SK-N-SH treated with all-trans-retinoic acid at 6 μM for 48 hours (cell line): ENCODE measurements around the gene DDAH1.

Experiments used
- ATAC-seq: fragments of 200-7000 bp; cut with Tn5 transposase; 3 replicates; pipeline ENCODE4 v1.9.1; 2020; ENCODE audit warnings: mild to moderate bottlenecking, moderate library complexity
- ARNTL ChIP-seq: fragments of 450-650 bp; formaldehyde crosslinking; IDR thresholded peaks from 2 replicates; pipeline ENCODE4 v1.5.0; 2020; ENCODE audit warnings: low read depth, mild to moderate bottlenecking, moderate library complexity, borderline replicate concordance
- BACH2 ChIP-seq: fragments of 250-450 bp; sonication (Bioruptor Pico); IDR thresholded peaks from 2 replicates; pipeline ENCODE4 v1.9.0; 2021; ENCODE audit warnings: mild to moderate bottlenecking, borderline replicate concordance
- CSDC2 ChIP-seq: fragments of 250-450 bp; sonication (Bioruptor Pico); IDR thresholded peaks from 2 replicates; pipeline ENCODE4 v1.5.0; 2020; ENCODE audit warnings: mild to moderate bottlenecking, moderate library complexity
- ESRRG ChIP-seq: fragments of 250-450 bp; sonication (Bioruptor Pico); IDR thresholded peaks from 2 replicates; pipeline ENCODE4 v1.6.1; 2021; ENCODE audit warnings: mild to moderate bottlenecking
- GLIS3 ChIP-seq: fragments of 250-450 bp; sonication (Bioruptor Pico); IDR thresholded peaks from 2 replicates; pipeline ENCODE4 v1.5.0; 2020; ENCODE audit warnings: mild to moderate bottlenecking, moderate library complexity
- ISL1 ChIP-seq: fragments of 250-450 bp; sonication (Bioruptor Pico); IDR thresholded peaks from 2 replicates; pipeline ENCODE4 v2.1.2; 2022; ENCODE audit warnings: mild to moderate bottlenecking, moderate library complexity
- PPARA ChIP-seq: fragments of 250-450 bp; sonication (Bioruptor Pico); IDR thresholded peaks from 2 replicates; pipeline ENCODE4 v1.5.0; 2020; ENCODE audit warnings: mild to moderate bottlenecking, borderline replicate concordance
- SNAI2 ChIP-seq: fragments of 250-450 bp; sonication (Bioruptor Pico); IDR thresholded peaks from 2 replicates; pipeline ENCODE4 v1.5.0; 2020; ENCODE audit warnings: mild to moderate bottlenecking, moderate library complexity
- TCF4 ChIP-seq: fragments of 250-450 bp; sonication (Bioruptor Pico); IDR thresholded peaks from 2 replicates; pipeline ENCODE4 v1.8.0; 2021; ENCODE audit warnings: mild to moderate bottlenecking, moderate library complexity, borderline replicate concordance
- TOX ChIP-seq: fragments of 250-450 bp; sonication (Bioruptor Pico); IDR thresholded peaks from 2 replicates; pipeline ENCODE4 v1.8.0; 2021; ENCODE audit warnings: mild to moderate bottlenecking, moderate library complexity, borderline replicate concordance
- ZC3H10 ChIP-seq: fragments of 250-450 bp; sonication (Bioruptor Pico); IDR thresholded peaks from 2 replicates; pipeline ENCODE4 v1.5.1; 2021; ENCODE audit warnings: mild to moderate bottlenecking, moderate library complexity
- ZFP30 ChIP-seq: fragments of 450-650 bp; formaldehyde crosslinking; IDR thresholded peaks from 2 replicates; pipeline ENCODE4 v1.5.0; 2022; ENCODE audit warnings: mild to moderate bottlenecking, moderate library complexity
- ZNF565 ChIP-seq: fragments of 450-650 bp; formaldehyde crosslinking; conservative IDR thresholded peaks from 2 replicates; pipeline ENCODE4 v1.5.0; 2020; ENCODE audit warnings: low read depth, mild to moderate bottlenecking, moderate library complexity
- ZNF70 ChIP-seq: fragments of 450-650 bp; formaldehyde crosslinking; IDR thresholded peaks from 2 replicates; pipeline ENCODE4 v1.5.0; 2020; ENCODE audit warnings: mild to moderate bottlenecking, moderate library complexity
- ZNF8 ChIP-seq: fragments of 450-650 bp; formaldehyde crosslinking; IDR thresholded peaks from 2 replicates; pipeline ENCODE4 v1.5.0; 2020; ENCODE audit warnings: mild to moderate bottlenecking, moderate library complexity
- TF ChIP-seq, protein P1 (sequence below): fragments of 250-450 bp; sonication (Bioruptor Pico); IDR thresholded peaks from 2 replicates; pipeline ENCODE4 v1.8.0; 2021; ENCODE audit warnings: low read depth, mild to moderate bottlenecking, moderate library complexity, borderline replicate concordance
- TF ChIP-seq, protein P2 (sequence below): fragments of 250-450 bp; sonication (Bioruptor Pico); IDR thresholded peaks from 2 replicates; pipeline ENCODE4 v1.5.1; 2020; ENCODE audit warnings: low read depth, mild to moderate bottlenecking, moderate library complexity
- TF ChIP-seq, protein P3 (sequence below): fragments of 250-450 bp; sonication (Bioruptor Pico); IDR thresholded peaks from 2 replicates; pipeline ENCODE4 v1.5.1; 2021; ENCODE audit warnings: mild to moderate bottlenecking, moderate library complexity

Gene DDAH1

DNA sequence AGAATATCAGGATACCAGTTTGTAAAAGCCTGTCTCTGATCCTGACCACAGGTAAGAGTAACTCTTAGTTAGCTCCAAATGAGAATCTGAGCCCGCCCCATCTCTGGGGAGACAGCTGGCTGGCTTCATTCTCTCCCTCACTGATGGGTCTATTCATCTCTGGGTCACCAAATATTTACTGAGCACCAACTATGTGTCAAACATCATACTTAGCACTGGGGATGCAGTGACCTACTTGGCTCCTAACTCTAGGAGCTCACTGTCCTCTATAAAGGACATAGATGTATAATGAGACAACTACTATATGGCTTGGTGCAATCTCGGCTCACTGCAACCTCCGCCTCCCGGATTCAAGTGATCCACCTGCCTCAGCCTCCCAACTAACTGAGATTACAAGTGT, 158.7 kb downstream of the DDAH1 start:
- TF ChIP-seq TCF4 (CRISPR knock-in tag) = no peak
- TF ChIP-seq GLIS3 = no peak
- no peak for TF ChIP-seq ZFP30 (CRISPR knock-in tag)
- TF ChIP-seq BACH2 = no peak
- TF ChIP-seq TOX = no peak
- no peak for TF ChIP-seq ESRRG (CRISPR knock-in tag)
- TF ChIP-seq, protein P1, sequence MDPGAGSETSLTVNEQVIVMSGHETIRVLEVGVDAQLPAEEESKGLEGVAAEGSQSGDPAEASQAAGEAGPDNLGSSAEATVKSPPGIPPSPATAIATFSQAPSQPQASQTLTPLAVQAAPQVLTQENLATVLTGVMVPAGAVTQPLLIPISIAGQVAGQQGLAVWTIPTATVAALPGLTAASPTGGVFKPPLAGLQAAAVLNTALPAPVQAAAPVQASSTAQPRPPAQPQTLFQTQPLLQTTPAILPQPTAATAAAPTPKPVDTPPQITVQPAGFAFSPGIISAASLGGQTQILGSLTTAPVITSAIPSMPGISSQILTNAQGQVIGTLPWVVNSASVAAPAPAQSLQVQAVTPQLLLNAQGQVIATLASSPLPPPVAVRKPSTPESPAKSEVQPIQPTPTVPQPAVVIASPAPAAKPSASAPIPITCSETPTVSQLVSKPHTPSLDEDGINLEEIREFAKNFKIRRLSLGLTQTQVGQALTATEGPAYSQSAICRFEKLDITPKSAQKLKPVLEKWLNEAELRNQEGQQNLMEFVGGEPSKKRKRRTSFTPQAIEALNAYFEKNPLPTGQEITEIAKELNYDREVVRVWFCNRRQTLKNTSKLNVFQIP (CRISPR knock-in tag) = no peak
- no peak for TF ChIP-seq ZNF8
- TF ChIP-seq ZC3H10 (CRISPR knock-in tag) = no peak
- no peak for TF ChIP-seq ISL1 (CRISPR knock-in tag)
- TF ChIP-seq PPARA (CRISPR knock-in tag) = no peak
- TF ChIP-seq ZNF565 = no peak
- TF ChIP-seq ZNF70 (CRISPR knock-in tag) = no peak
- ATAC-seq = no peak

DNA sequence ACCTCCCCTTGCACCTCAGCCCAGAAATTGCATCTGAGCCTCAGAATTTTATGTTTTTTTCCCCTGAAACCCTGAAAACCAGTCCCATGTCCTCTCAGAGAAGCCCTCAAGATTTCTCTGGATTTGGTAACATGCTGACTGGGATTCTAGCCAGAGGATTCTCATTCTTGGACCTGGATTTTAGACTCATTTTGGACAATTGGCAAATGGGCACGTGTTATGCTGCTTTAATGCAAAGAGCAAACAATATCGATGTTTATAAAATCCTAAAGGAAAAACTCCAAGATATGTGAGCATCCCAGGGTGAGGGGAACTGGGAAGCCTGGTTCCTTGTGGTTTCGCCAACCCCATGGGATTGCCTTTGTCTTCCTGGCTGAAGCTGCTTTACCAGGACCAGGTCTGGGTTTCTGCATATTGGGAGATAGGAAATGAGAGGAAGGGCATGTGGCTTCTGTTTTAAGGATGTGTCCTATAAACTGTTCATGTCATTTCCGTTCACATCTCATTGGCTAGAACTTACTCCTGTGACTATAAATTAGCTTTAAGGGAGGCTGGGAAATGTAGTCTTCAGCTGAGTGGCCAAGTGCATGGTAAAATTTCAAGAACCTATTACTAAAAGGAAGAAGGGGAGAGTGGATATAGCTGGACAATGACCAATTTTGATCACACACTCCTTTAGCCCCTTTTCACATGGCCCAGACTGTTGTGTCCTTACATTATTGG, 161.4 kb downstream of the DDAH1 start:
- ATAC-seq = no peak
- TF ChIP-seq ISL1 (CRISPR knock-in tag) (no peak), ZC3H10 (CRISPR knock-in tag) (no peak), SNAI2 (CRISPR knock-in tag) (no peak)
- TF ChIP-seq, protein P2, sequence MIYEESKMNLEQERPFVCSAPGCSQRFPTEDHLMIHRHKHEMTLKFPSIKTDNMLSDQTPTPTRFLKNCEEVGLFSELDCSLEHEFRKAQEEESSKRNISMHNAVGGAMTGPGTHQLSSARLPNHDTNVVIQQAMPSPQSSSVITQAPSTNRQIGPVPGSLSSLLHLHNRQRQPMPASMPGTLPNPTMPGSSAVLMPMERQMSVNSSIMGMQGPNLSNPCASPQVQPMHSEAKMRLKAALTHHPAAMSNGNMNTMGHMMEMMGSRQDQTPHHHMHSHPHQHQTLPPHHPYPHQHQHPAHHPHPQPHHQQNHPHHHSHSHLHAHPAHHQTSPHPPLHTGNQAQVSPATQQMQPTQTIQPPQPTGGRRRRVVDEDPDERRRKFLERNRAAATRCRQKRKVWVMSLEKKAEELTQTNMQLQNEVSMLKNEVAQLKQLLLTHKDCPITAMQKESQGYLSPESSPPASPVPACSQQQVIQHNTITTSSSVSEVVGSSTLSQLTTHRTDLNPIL = no peak
- TF ChIP-seq, protein P3, sequence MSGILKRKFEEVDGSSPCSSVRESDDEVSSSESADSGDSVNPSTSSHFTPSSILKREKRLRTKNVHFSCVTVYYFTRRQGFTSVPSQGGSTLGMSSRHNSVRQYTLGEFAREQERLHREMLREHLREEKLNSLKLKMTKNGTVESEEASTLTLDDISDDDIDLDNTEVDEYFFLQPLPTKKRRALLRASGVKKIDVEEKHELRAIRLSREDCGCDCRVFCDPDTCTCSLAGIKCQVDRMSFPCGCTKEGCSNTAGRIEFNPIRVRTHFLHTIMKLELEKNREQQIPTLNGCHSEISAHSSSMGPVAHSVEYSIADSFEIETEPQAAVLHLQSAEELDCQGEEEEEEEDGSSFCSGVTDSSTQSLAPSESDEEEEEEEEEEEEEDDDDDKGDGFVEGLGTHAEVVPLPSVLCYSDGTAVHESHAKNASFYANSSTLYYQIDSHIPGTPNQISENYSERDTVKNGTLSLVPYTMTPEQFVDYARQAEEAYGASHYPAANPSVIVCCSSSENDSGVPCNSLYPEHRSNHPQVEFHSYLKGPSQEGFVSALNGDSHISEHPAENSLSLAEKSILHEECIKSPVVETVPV (CRISPR knock-in tag) = no peak

DNA sequence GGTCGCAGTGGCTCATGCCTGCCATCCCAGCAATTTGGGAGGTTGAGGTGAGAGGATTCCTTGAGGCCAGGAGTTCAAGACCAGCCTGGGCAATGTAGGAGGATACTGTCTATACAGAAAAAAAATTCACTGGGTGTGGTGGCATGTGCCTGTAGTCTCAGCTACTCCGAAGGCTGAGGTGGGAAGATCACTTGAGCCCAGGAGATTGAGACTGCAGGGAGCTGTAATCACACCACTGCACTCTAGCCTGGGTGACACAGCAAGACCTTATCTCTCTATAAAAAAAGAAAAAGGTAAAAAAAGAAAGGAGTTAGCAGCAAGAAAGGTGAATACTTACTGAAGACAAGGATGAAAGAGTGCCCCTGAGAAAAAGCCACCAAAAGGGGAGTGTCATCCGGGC, 164.8 kb downstream of the DDAH1 start:
- no peak for ATAC-seq
- TF ChIP-seq, protein P1 (CRISPR knock-in tag) = no peak
- TF ChIP-seq PPARA (CRISPR knock-in tag) = no peak
- no peak for TF ChIP-seq CSDC2 (CRISPR knock-in tag)

DNA sequence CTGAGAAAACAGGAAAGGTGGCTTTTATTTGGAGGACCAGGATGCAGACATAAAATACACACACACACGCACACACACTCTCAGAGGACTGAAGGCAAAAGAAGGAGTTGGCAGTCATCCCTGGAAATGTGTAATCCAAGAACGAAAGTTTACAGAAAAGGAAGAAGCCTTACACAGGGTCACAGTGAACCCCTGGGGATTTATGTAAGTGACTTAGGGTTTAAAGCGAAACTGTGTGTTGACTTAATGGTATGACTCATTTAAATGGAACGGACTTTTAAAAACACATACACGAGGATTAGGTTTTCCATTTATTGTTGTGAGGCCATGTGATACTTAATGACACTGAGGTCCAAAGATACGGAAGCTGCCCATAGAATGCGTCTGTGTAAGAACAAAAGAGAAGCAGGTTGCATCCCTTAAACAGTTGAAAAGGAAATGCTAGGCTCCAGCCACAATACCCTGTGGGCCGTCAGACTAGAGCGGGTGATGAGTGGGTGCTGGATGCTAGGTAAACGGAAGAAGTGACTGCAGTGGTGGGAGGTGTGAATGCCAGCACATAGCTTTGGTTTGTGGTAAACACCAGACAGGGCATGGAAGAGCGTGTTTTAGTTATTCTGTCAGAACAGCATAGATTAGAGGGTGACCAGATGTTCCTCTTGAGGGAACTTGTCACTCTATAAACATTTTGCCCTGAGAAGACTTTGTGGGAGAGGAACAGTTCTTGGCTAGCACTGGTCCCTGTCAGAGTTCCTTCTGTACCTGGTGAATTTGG, 166.9 kb downstream of the DDAH1 start:
- TF ChIP-seq ZFP30 (CRISPR knock-in tag) (no peak), CSDC2 (CRISPR knock-in tag) (no peak), ZC3H10 (CRISPR knock-in tag) (no peak), GLIS3 (no peak)
- TF ChIP-seq, protein P3 (CRISPR knock-in tag) = no peak

DNA sequence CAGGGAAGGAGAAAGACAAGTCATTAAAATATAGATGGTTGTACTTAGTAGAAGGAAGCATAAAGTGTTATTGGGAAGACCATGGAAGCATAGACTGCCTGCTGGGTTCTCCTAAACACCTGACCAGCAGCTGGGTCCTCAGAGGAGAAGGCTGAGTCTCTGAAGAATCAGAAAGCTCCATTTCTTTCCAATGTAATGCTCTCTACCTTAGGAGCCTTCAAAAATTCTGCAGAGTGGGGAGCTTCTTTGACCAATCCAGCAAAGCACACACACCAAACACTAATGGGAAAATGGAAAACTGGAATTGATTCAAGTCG, 167.5 kb downstream of the DDAH1 start:
- peak; percentile 64; the same call in 2 of the 3 replicates for ATAC-seq
- TF ChIP-seq ZNF565 (no peak), ZC3H10 (CRISPR knock-in tag) (no peak), TCF4 (CRISPR knock-in tag) (no peak), BACH2 (no peak), ZFP30 (CRISPR knock-in tag) (no peak), GLIS3 (no peak), ARNTL (CRISPR knock-in tag) (no peak)
- TF ChIP-seq, protein P3 (CRISPR knock-in tag) = no peak
- TF ChIP-seq, protein P1 (CRISPR knock-in tag) = no peak
- TF ChIP-seq, all 23 proteins: peak for 0

More for the DNA sequence above, 166.9 kb downstream of the DDAH1 start:
- ATAC-seq = peak; percentile 79
